OCI-LY3 (cell line): Measurements from ENCODE around the gene MAMLD1.

ENCODE experiments used
- EZH2phosphoT487 ChIP-seq: fragments of 200-600 bp; shearing (Covaris generic); IDR thresholded peaks from 2 replicates; pipeline ENCODE4 v1.6.1; 2018; ENCODE audit warnings: antibody characterized with exemption, mixed run types, low read depth
- TF ChIP-seq, protein P1 (sequence below): fragments of 200-600, 300-600 bp; sonication (generic); IDR thresholded peaks from 2 replicates; pipeline ENCODE4 v1.5.1; 2014; ENCODE audit warnings: antibody characterized with exemption, low read length, low read depth

DNA sequence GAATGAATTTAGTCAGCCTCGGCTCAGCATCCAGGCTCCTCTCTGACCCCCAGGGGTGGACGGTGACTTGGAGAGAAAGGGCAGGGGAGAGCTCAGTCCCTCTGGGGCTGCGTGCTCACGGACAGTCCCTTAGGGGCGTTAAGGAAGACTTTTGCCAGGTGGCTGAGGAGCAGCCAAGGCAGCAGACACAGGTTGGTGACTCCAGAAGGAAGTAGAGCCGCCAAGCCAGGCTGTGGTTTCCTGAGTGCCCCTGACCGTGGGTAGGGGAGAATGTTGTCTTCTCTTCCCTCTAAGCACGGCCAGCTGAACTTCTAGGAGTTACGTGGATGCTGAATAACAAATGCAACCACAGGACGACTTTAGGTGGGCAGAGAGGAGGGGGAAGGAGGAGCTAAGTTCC lies 114.3 kb downstream of the MAMLD1 start:
- TF ChIP-seq, protein P1, sequence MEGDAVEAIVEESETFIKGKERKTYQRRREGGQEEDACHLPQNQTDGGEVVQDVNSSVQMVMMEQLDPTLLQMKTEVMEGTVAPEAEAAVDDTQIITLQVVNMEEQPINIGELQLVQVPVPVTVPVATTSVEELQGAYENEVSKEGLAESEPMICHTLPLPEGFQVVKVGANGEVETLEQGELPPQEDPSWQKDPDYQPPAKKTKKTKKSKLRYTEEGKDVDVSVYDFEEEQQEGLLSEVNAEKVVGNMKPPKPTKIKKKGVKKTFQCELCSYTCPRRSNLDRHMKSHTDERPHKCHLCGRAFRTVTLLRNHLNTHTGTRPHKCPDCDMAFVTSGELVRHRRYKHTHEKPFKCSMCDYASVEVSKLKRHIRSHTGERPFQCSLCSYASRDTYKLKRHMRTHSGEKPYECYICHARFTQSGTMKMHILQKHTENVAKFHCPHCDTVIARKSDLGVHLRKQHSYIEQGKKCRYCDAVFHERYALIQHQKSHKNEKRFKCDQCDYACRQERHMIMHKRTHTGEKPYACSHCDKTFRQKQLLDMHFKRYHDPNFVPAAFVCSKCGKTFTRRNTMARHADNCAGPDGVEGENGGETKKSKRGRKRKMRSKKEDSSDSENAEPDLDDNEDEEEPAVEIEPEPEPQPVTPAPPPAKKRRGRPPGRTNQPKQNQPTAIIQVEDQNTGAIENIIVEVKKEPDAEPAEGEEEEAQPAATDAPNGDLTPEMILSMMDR, result no peak
- TF ChIP-seq EZH2phosphoT487, result no peak
